ENCODE results near the gene INTU. TPM values are rescaled to one million over a fixed set of nuclear protein-coding genes. Genes with fewer than 3 reads are reported as not detected.

Gene INTU
- 2.1 and 4.9 TPM in 2 replicates for total RNA-seq

DNA sequence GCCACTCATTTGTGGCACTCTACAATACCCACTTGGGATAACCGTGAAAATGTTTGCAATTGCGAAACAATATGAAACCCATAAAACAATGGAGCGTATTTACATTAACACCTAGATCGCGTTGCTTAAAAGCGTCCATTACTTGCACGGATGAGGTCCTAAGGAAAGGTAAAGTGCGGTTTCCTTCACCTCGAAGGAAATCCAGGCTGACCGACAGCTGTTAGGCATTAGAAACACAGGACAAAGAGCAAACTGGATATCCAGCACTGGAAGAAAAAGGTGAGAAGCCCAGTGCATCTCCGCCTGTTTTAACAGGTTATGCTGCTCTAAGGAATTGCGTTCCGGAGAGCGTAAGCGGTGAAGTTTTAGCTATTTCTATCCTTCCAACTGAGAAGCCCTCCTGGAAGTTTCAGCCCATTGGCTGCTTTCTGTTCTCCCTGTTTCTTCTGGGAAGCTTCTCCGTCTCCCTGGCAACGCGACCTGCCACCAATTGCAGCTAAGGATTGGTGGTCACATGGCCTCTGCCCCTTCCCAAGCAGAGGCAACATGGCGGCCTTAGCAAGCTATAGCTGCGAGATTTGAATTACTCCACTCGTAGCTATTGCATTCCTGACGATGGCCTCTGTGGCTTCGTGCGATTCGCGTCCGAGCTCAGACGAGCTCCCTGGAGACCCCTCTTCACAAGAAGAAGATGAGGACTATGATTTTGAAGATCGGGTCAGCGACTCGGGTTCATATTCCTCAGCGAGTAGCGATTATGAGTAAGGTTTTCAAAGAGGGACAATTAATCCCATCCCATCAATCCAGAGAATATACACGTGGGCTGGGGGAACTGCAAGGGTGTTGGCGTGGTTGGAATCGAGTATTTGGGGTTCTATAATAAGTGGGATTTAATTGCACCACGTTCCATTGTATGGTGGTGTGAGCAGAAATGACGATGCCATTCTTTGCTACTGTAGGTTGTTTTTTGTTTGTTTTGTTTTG lies at the start of gene INTU:
Gene INTU, plus strand, starts transcription at position 538 of the 984 bp plus-strand sequence. Its CDS starts 78 bp downstream, at position 616.

DNA sequence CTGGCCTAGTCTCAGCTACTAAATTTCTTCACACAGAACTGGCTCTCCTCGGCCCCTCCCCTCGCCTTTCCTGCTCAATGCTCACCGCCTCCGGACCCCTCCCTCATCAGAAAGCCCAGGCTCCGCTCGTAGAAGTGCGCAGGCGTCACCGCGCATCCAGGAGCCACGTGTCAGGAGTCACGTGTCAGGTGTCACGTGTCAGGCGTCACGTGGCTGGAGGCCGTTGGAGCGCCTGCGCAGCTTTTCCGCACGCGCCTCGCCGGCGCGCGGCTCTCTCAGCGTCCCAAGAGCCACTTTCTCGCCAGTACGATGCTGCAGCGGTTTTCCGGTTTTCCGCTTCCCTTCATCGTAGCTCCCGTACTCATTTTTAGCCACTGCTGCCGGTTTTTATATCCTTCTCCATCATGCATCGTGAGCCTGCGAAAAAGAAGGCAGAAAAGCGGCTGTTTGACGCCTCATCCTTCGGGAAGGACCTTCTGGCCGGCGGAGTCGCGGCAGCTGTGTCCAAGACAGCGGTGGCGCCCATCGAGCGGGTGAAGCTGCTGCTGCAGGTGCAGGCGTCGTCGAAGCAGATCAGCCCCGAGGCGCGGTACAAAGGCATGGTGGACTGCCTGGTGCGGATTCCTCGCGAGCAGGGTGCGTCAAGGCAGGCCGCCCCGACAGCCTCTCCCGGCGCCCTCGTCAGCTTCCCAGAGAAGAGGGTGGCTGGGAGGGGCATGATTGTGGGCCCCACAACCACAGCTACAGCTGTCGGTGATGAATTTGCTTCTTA lies 97.6 kb downstream of the INTU start, which contains the start of gene SLC25A31:
Gene SLC25A31, plus strand, starts transcription at position 259 of the 772 bp plus-strand sequence. Its CDS starts 146 bp downstream, at position 405.

Other genes with a start within 250 kb of the INTU start
- not detected in 2 replicates for gene SLC25A31, start 97.4 kb downstream of the INTU start, total RNA-seq
- gene HSPA4L, start 149.4 kb downstream of the INTU start, total RNA-seq = 44.9 and 45.2 TPM in 2 replicates
- gene PLK4, start 247.9 kb downstream of the INTU start, total RNA-seq = 9.7 and 13.1 TPM in 2 replicates